CD14-positive monocyte (primary cell): ENCODE measurements around the gene SF3B3. TPM values are rescaled to one million over a fixed set of nuclear protein-coding genes. Genes with fewer than 3 reads are reported as not detected.

Source experiments
- DNase-seq, 3 donors: peaks; one replicate each; pipeline ENCODE4 v3.0.0-alpha.2; 2011 to 2022
- H2AFZ ChIP-seq: 2 replicates; pipeline ENCODE4 v1.6.0; 2012; ENCODE audit warnings: mild to moderate bottlenecking, low read depth, low read length, inconsistent platforms; ENCODE audit not compliant: insufficient read depth, poor library complexity, severe bottlenecking
- H3K27ac ChIP-seq, 2 donors: 1 replicate in 1 of 2; 2 replicates in 1 of 2; pipeline ENCODE4 v1.5.1; 2012 to 2013; ENCODE audit warnings: low read length in 2 of 2, control low read depth in 1 of 2, inconsistent platforms in 1 of 2, low read depth in 1 of 2, mild to moderate bottlenecking in 1 of 2
- H3K27me3 ChIP-seq, 2 donors: one replicate each; pipeline versions ENCODE4 v1.6.0 to v1.6.1; 2011 to 2013; ENCODE audit warnings: low read length in 2 of 2; ENCODE audit not compliant: control insufficient read depth in 2 of 2, insufficient read depth in 2 of 2
- H3K36me3 ChIP-seq, 2 donors: replicated peaks in 1 of 2; 1 replicate in 1 of 2; 2 replicates in 1 of 2; pipeline versions ENCODE4 v1.5.1 to v1.6.1; 2012 to 2013; ENCODE audit warnings: low read length in 2 of 2, control low read depth in 1 of 2, inconsistent platforms in 1 of 2, mild to moderate bottlenecking in 1 of 2; ENCODE audit not compliant: insufficient read depth in 2 of 2, control insufficient read depth in 1 of 2
- H3K4me1 ChIP-seq, 2 donors: 1 replicate in 1 of 2; 2 replicates in 1 of 2; pipeline versions ENCODE4 v1.5.1 to v1.6.1; 2012 to 2013; ENCODE audit warnings: low read length in 2 of 2, control low read depth in 1 of 2, inconsistent platforms in 1 of 2, mild to moderate bottlenecking in 1 of 2, moderate library complexity in 1 of 2; ENCODE audit not compliant: insufficient read depth in 2 of 2, control insufficient read depth in 1 of 2
- H3K4me2 ChIP-seq: replicated peaks from 2 replicates; pipeline ENCODE3; 2012; ENCODE audit warnings: low read length, moderate library complexity, mild to moderate bottlenecking; ENCODE audit not compliant: poor library complexity, severe bottlenecking; ENCODE audit errors: extremely low read depth
- H3K4me3 ChIP-seq, 3 experiments: fragments of 200-600 bp in 1 of 3; sonication (generic) in 1 of 3; replicated peaks in 1 of 3; 1 replicate in 2 of 3; 2 replicates in 1 of 3; pipeline ENCODE4 v1.5.1; 2011 to 2013; ENCODE audit warnings: low read length in 3 of 3, mild to moderate bottlenecking in 3 of 3, control low read depth in 2 of 3, low read depth in 2 of 3, inconsistent platforms in 1 of 3, moderate library complexity in 1 of 3
- H3K79me2 ChIP-seq: 2 replicates; pipeline ENCODE4 v1.6.0; 2012; ENCODE audit warnings: mild to moderate bottlenecking, control low read depth, inconsistent platforms, low read length, moderate library complexity; ENCODE audit not compliant: insufficient read depth
- H3K9ac ChIP-seq: 2 replicates; pipeline ENCODE4 v1.6.0; 2017; ENCODE audit warnings: low read length, mild to moderate bottlenecking; ENCODE audit not compliant: insufficient read depth, poor library complexity, severe bottlenecking
- H3K9me3 ChIP-seq, 2 donors: replicated peaks in 1 of 2; 1 replicate in 1 of 2; 2 replicates in 1 of 2; pipeline versions ENCODE4 v1.5.1 to v1.6.1; 2012 to 2013; ENCODE audit warnings: low read length in 2 of 2, control low read depth in 1 of 2; ENCODE audit not compliant: control insufficient read depth in 1 of 2, insufficient read depth in 1 of 2
- H4K20me1 ChIP-seq: 2 replicates; pipeline ENCODE4 v1.6.0; 2012; ENCODE audit warnings: mild to moderate bottlenecking, low read length, control low read depth, moderate library complexity; ENCODE audit not compliant: insufficient read depth
- H3K27ac Mint-ChIP-seq, 7 donors: one replicate each; pipeline ENCODE4 v1.8.0; 2020; ENCODE audit warnings: mild to moderate bottlenecking in 7 of 7, mixed read lengths in 7 of 7, moderate library complexity in 6 of 7, inconsistent platforms in 2 of 7
- H3K27me3 Mint-ChIP-seq, 3 donors: one replicate each; pipeline ENCODE4 v1.8.0; 2021 to 2022; ENCODE audit warnings: low read depth in 3 of 3, mild to moderate bottlenecking in 3 of 3, mixed read lengths in 3 of 3, moderate library complexity in 3 of 3, inconsistent platforms in 1 of 3
- H3K36me3 Mint-ChIP-seq, 2 donors: one replicate each; pipeline ENCODE4 v1.8.0; 2020; ENCODE audit warnings: mixed read lengths in 2 of 2, inconsistent platforms in 1 of 2, mild to moderate bottlenecking in 1 of 2
- H3K4me1 Mint-ChIP-seq: one replicate; pipeline ENCODE4 v1.8.0; 2020; ENCODE audit warnings: mild to moderate bottlenecking, mixed read lengths
- H3K4me3 Mint-ChIP-seq, 2 donors: one replicate each; pipeline ENCODE4 v1.8.0; 2020; ENCODE audit warnings: mild to moderate bottlenecking in 2 of 2, mixed read lengths in 2 of 2, moderate library complexity in 1 of 2
- H3K9me3 Mint-ChIP-seq, 7 donors: one replicate each; pipeline ENCODE4 v1.8.0; 2020 to 2022; ENCODE audit warnings: mixed read lengths in 7 of 7, mild to moderate bottlenecking in 6 of 7, moderate library complexity in 6 of 7, inconsistent platforms in 2 of 7
- CTCF ChIP-seq: fragments of 200-600 bp; IDR thresholded peaks from one replicate; pipeline ENCODE4 v1.8.0; 2022; ENCODE audit warnings: antibody characterized with exemption, mild to moderate bottlenecking
- WGBS: methylation state at CpG from one replicate; pipeline ENCODE4 v1.1.5; 2013; ENCODE audit warnings: missing lambda C conversion rate; ENCODE audit not compliant: insufficient coverage; 5-methylcytosine and 5-hydroxymethylcytosine counted together
- intact Hi-C, 2 donors: fragments of 100-400 bp; cut with micrococcal nuclease; formaldehyde crosslinking; loops; one replicate each; pipeline versions ENCODE4 v1.15.0 to v1.15.1; 2023
- polyA minus RNA-seq: library from RNA; depleted of rRNA, polyadenylated mRNA; stranded (reverse); fragments of >200 nt; gene quantifications from 2 replicates; pipeline ENCODE4 v1.2.3, GENCODE V29; 2012
- polyA plus RNA-seq, 3 donors: library from polyadenylated mRNA; depleted of rRNA in 1 of 3; unstranded in 2 of 3; stranded (reverse) in 1 of 3; fragments of 300-500 nt in 2 of 3; fragments of >200 nt in 1 of 3; fragmentation: Illumina TruSeq in 2 of 3; gene quantifications; 1 replicate in 2 of 3; 2 replicates in 1 of 3; pipeline ENCODE4 v1.2.3, GENCODE V29; 2012 to 2021
- total RNA-seq, 12 experiments: library from RNA in 1 of 12; stranded (reverse) in 1 of 12; fragments of 120-200 nt in 1 of 12; gene quantifications; one replicate each; pipeline ENCODE4 v1.2.4 and lab custom pipeline; 2013 to 2026; ENCODE audit warnings: mixed read lengths in 6 of 12, inconsistent platforms in 1 of 12

SF3B3 gene
- 91.4 TPM for total RNA-seq (2013)
- polyA plus RNA-seq (10 to 100 TPM; 34.2 to 52.3 (median 42.1) TPM), polyA minus RNA-seq (57.5 and 69.6 TPM in 2 replicates), total RNA-seq (lab: John Stamatoyannopoulos, UW) (41.7 to 109 (median 59.3) reads per million in 11 experiments)

GRCh38 chr16:70523743-70524398 is at the start of gene SF3B3:
SF3B3 (plus strand) TSS chr16:70523816; CDS start chr16:70526657, 2,841 bp downstream.
- H3K9me3 ChIP-seq: no peaks in the 10 kb centered on the region

More at GRCh38 chr16:70523743-70524398, at the start of gene SF3B3:
- Mint-ChIP-seq H3K27me3 (peaks cover 0 to 4% (median 1%) of the 10 kb centered on the region in 3 donors), H3K36me3 (peaks cover 23 to 34% of the 10 kb centered on the region in 2 donors), H3K4me1 (peaks cover 48% of the 10 kb centered on the region), H3K9me3 (no peaks in the 10 kb centered on the region), H3K27ac (peak within 1 kb of the TSS; percentile 94 to 99 (median 97)), H3K4me3 (peak within 1 kb of the TSS; percentile 96 to 99)
- no peaks in the 10 kb centered on the region for H3K27me3 ChIP-seq
- no peak for TF ChIP-seq CTCF
- peak within 1 kb of the TSS; percentile 96 for H3K9ac ChIP-seq
- WGBS: 0% methylated on average over 15 of the region's 32 CpGs
- peak within 1 kb of the TSS; percentile 97 for H2AFZ ChIP-seq
- H3K4me1 ChIP-seq: peaks cover 34 to 50% of the 10 kb centered on the region in 2 donors
- peaks cover 2 to 33% of the 10 kb centered on the region in 2 donors for H3K36me3 ChIP-seq
- H3K79me2 ChIP-seq: peaks cover 88% of the 10 kb centered on the region
- peak within 1 kb of the TSS; percentile 91 for H3K4me2 ChIP-seq
- DNase-seq: peak in 2 of 3 donors; percentile 33 to 40
- peak within 1 kb of the TSS; percentile 84 to 99 (median 96) for H3K4me3 ChIP-seq
- peak within 1 kb of the TSS; percentile 81 to 97 for H3K27ac ChIP-seq
- peaks cover 24% of the 10 kb centered on the region for H4K20me1 ChIP-seq
- intact Hi-C loops: loop anchor here (5.0 to 10.0 kb wide), 4 partner anchors 69 to 177 kb away; partner anchors contain the start of genes DDX19A (in 1 of the 2) and FCSK (in 1 of the 2)
